K562 treated with DMSO at 1 percent for 4 hours (cell line): ENCODE measurements around the gene LRAT. TPM values are rescaled to one million over a fixed set of nuclear protein-coding genes. Genes with fewer than 3 reads are reported as not detected.

ENCODE experiments used
- total RNA-seq: library from RNA; unstranded; fragments of 300-600 nt; gene quantifications from 2 replicates; pipeline ENCODE4 v1.2.3, GENCODE V29; 2022; ENCODE audit not compliant: insufficient read depth

The LRAT gene
- total RNA-seq = not detected in 2 replicates

DNA sequence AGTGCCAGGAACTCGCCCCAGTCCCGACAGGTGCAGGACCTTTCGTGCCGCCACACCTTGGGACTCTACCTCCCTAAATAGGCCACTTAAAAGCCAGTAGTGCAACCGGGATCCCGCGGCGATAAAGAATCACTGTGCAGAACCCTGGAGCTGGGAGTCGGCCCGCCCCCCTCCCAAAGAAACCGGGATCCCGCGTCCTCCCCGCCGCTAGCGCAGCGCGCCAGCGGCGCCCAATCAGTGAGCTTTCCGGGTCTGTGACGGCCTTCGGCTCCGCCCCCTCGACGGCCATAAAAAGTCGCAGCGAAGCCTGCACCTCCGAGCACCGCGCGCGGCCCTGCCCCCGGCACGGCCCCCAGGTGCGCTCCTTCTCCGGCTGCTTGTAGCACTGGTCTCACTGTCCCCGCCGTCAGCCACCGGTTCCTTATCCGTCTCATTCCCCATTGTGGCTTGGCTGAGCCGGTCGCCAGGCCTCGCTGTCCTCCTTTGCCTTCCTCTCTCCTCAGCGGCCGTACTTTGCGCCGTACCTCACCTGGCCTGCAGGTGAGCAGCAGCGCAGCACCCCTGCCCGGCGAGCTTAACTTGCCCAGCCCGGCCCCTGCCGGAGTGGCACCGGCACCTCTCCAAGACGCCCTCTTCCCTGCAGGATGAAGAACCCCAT lies at the start of gene LRAT:
Gene LRAT (plus strand): TSS at position 318 of the 658 bp plus-strand sequence. CDS start 327 bp downstream, at position 645.

DNA sequence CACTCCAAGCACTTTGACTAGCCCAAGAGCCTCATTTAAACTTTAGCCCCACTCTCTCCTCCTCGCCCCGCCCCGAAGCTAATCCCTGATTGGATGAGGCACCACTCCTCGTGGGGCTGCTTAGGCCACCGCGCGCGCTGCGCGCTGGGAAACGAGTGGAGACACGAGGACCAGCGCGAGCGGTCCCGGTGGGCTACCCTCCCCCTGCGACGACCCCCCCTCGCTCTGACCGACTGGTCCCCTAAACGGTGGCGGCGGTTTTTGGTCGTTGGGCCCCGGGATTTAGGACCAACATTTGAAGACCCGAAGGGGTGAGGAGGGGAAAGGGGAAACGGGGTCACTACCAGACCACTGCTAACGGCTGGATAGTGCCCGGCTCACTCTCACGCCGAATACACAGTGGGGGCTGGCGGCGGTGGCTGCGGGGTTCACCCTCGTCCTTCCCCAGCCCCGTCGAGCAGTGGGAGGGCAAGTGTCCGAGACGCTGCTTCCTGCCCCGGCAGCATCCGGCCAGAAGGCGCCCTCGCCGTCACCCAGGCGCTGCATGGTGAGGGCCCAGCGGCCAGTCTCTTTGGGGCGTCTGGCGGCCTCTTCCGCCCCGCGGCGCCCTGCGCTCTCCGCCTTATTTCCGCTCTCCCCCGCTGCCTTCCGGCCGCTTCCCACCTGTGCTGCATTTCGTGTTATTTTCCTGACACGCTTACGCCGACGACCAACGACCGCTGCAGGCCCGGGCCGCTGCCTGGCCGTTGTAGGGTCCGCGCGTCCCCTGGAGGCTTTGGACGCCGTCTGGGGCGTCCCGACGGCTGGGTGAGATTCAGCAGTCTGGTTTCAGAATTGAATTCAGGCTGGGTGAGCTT lies 37.6 kb downstream of the LRAT start, which contains the start of gene RBM46:
Gene RBM46 (plus strand): TSS at position 147 of the 857 bp plus-strand sequence. CDS start 15,481 bp downstream, outside the sequence.

Other genes starting within 250 kb of the LRAT start
- gene PLRG1, start 193.6 kb upstream of the LRAT start, total RNA-seq = 40.3 and 45.5 TPM in 2 replicates
- not detected in 2 replicates for gene FGB, start 181.0 kb upstream of the LRAT start, total RNA-seq
- not detected in 2 replicates for gene FGA, start 153.3 kb upstream of the LRAT start, total RNA-seq
- not detected in 2 replicates for gene FGG, start 131.3 kb upstream of the LRAT start, total RNA-seq
- not detected in 2 replicates for gene RBM46, start 37.3 kb downstream of the LRAT start, total RNA-seq